GM19452 (cell line): Measurements from ENCODE around the gene RAD51D.
"Not testable (repeated sequence)": the region's sequence is repeated elsewhere in the genome, so short reads cannot be mapped to it uniquely, and the experiment has no call there.

ENCODE experiments used
- ATAC-seq: cut with Tn5 transposase; IDR thresholded peaks from one replicate; pipeline ENCODE4 v1.9.1; 2021; ENCODE audit not compliant: unreplicated experiment

The RAD51D gene

GRCh38 chr17:35073183-35073790 is 46.4 kb downstream of the RAD51D start:
- ATAC-seq = no peak

- no peak for ATAC-seq
Measured at GRCh38 chr17:35069311-35069710, 50.3 kb downstream of the RAD51D start.

- no peak for ATAC-seq
Measured at GRCh38 chr17:35068249-35068648, 51.4 kb downstream of the RAD51D start.

GRCh38 chr17:35065880-35066279 is 53.8 kb downstream of the RAD51D start:
- no peak for ATAC-seq

- no peak for ATAC-seq
Measured at GRCh38 chr17:35064516-35065215, 55.0 kb downstream of the RAD51D start.

GRCh38 chr17:35063514-35064223 is 56.0 kb downstream of the RAD51D start, which contains the start of gene RFFL:
Gene RFFL (minus strand): TSS chr17:35063707. CDS start chr17:35026553, 37,154 bp downstream.
- peak; percentile 93 for ATAC-seq

GRCh38 chr17:35062308-35062707 is 57.4 kb downstream of the RAD51D start:
- no peak for ATAC-seq

GRCh38 chr17:35057332-35057915 is 62.2 kb downstream of the RAD51D start:
- no peak for ATAC-seq

GRCh38 chr17:35056013-35056412 is 63.6 kb downstream of the RAD51D start:
- no peak for ATAC-seq

- no peak for ATAC-seq
Measured at GRCh38 chr17:35053204-35053603, 66.5 kb downstream of the RAD51D start.

- ATAC-seq = no peak
Measured at GRCh38 chr17:35052780-35053179, 66.9 kb downstream of the RAD51D start.

- ATAC-seq = no peak
Measured at GRCh38 chr17:35052241-35052610, 67.4 kb downstream of the RAD51D start.

- ATAC-seq = no peak
Measured at GRCh38 chr17:35051579-35052240, 68.0 kb downstream of the RAD51D start.

- ATAC-seq = peak; percentile 61
Measured at GRCh38 chr17:35051183-35051578, 68.5 kb downstream of the RAD51D start.

GRCh38 chr17:35050170-35050569 is 69.5 kb downstream of the RAD51D start:
- no peak for ATAC-seq

- no peak for ATAC-seq
Measured at GRCh38 chr17:35048685-35049379, 70.8 kb downstream of the RAD51D start.

GRCh38 chr17:35046740-35047283 is 72.8 kb downstream of the RAD51D start:
- ATAC-seq = peak; percentile 53

- peak; percentile 13 for ATAC-seq
Measured at GRCh38 chr17:35046245-35046644, 73.4 kb downstream of the RAD51D start.

- not testable (repeated sequence) for ATAC-seq
Measured at GRCh38 chr17:35045458-35045979, 74.1 kb downstream of the RAD51D start.

GRCh38 chr17:35044181-35044580 is 75.5 kb downstream of the RAD51D start:
- ATAC-seq = no peak
